WTC11 (cell line): ENCODE data around the gene TACC2. TPM values are rescaled to one million over a fixed set of nuclear protein-coding genes. Genes with fewer than 3 reads are reported as not detected.

Experiments
- ATAC-seq: fragments of 200-7000 bp; cut with Tn5 transposase; 2 replicates; pipeline ENCODE4 v1.10.0; 2021; ENCODE audit warnings: mild to moderate bottlenecking, moderate library complexity
- CTCF ChIA-PET: fragments of 300-600 bp; sonication (Branson Sonifier 250); formaldehyde crosslinking; loops from one replicate; lab custom pipeline; 2021; ENCODE audit warnings: antibody characterized with exemption; lab: Charles Lee
- POLR2A ChIA-PET: fragments of 350-600 bp; sonication (Branson Sonifier 250); formaldehyde crosslinking; loops from one replicate; lab custom pipeline; 2021; ENCODE audit warnings: antibody characterized with exemption; lab: Charles Lee
- DNase-seq: peaks from one replicate; pipeline ENCODE4 v3.0.0; 2021; ENCODE audit warnings: low spot score
- H3K27ac Mint-ChIP-seq: 2 replicates; pipeline ENCODE4 v1.8.0; 2021; ENCODE audit warnings: mixed read lengths
- H3K27me3 Mint-ChIP-seq: 2 replicates; pipeline ENCODE4 v1.8.0; 2021; ENCODE audit warnings: low read depth, mild to moderate bottlenecking, moderate library complexity, mixed read lengths
- H3K36me3 Mint-ChIP-seq: 2 replicates; pipeline ENCODE4 v1.8.0; 2021; ENCODE audit warnings: mixed read lengths
- H3K4me1 Mint-ChIP-seq: 2 replicates; pipeline ENCODE4 v1.8.0; 2022; ENCODE audit warnings: mixed read lengths
- H3K4me3 Mint-ChIP-seq: 2 replicates; pipeline ENCODE4 v1.8.0; 2021; ENCODE audit warnings: mild to moderate bottlenecking, moderate library complexity, mixed read lengths
- H3K9me3 Mint-ChIP-seq: 2 replicates; pipeline ENCODE4 v1.8.0; 2021; ENCODE audit warnings: mixed read lengths
- FOXK1 ChIP-seq: sonication (generic); formaldehyde crosslinking; IDR thresholded peaks from 2 replicates; pipeline ENCODE4 v1.8.0; 2022; ENCODE audit warnings: mild to moderate bottlenecking, moderate library complexity, missing genetic modification reagents
- HMGA2 ChIP-seq: fragments of 250-450 bp; sonication (Bioruptor Pico); IDR thresholded peaks from 2 replicates; pipeline ENCODE4 v1.4.0; 2021; ENCODE audit warnings: mild to moderate bottlenecking, moderate library complexity
- NFATC4 ChIP-seq: fragments of 250-450 bp; sonication (Bioruptor Pico); IDR thresholded peaks from 2 replicates; pipeline ENCODE4 v1.9.0; 2021; ENCODE audit warnings: mild to moderate bottlenecking
- NFYB ChIP-seq: sonication (generic); formaldehyde crosslinking; conservative IDR thresholded peaks from 2 replicates; pipeline ENCODE4 v1.8.0; 2022; ENCODE audit warnings: low read depth, missing genetic modification reagents
- NR3C1 ChIP-seq: sonication (generic); formaldehyde crosslinking; conservative IDR thresholded peaks from 2 replicates; pipeline ENCODE4 v1.8.1; 2023; ENCODE audit warnings: low read depth, mild to moderate bottlenecking, missing genetic modification reagents
- SP1 ChIP-seq: sonication (generic); formaldehyde crosslinking; conservative IDR thresholded peaks from 2 replicates; pipeline ENCODE4 v1.8.1; 2022; ENCODE audit warnings: missing genetic modification reagents
- TEAD4 ChIP-seq: sonication (generic); formaldehyde crosslinking; IDR thresholded peaks from 2 replicates; pipeline ENCODE4 v1.8.0; 2022; ENCODE audit warnings: mild to moderate bottlenecking, missing genetic modification reagents
- ZBTB21 ChIP-seq: sonication (generic); formaldehyde crosslinking; IDR thresholded peaks from 2 replicates; pipeline ENCODE4 v1.8.1; 2023; ENCODE audit warnings: mild to moderate bottlenecking, missing genetic modification reagents, borderline replicate concordance
- ZNF121 ChIP-seq: sonication (generic); formaldehyde crosslinking; IDR thresholded peaks from 2 replicates; pipeline ENCODE4 v1.8.0; 2023; ENCODE audit warnings: missing genetic modification reagents
- ZNF263 ChIP-seq: sonication (generic); formaldehyde crosslinking; IDR thresholded peaks from 2 replicates; pipeline ENCODE4 v1.8.1; 2022; ENCODE audit warnings: low read depth, mild to moderate bottlenecking, moderate library complexity, missing genetic modification reagents
- ZNF317 ChIP-seq: sonication (generic); formaldehyde crosslinking; IDR thresholded peaks from 2 replicates; pipeline ENCODE4 v1.8.1; 2023; ENCODE audit warnings: low read depth, mild to moderate bottlenecking, moderate library complexity, missing genetic modification reagents, borderline replicate concordance
- ZNF396 ChIP-seq: fragments of 250-450 bp; sonication (Bioruptor Pico); IDR thresholded peaks from 2 replicates; pipeline ENCODE4 v1.8.0; 2021; ENCODE audit warnings: mild to moderate bottlenecking, moderate library complexity, borderline replicate concordance
- ZNF416 ChIP-seq: fragments of 250-450 bp; sonication (Bioruptor Pico); IDR thresholded peaks from 2 replicates; pipeline ENCODE4 v1.9.0; 2021; ENCODE audit warnings: mild to moderate bottlenecking, inconsistent platforms
- ZNF423 ChIP-seq: fragments of 250-450 bp; sonication (Bioruptor Pico); IDR thresholded peaks from 2 replicates; pipeline ENCODE4 v2.1.2; 2022; ENCODE audit warnings: mild to moderate bottlenecking, moderate library complexity
- total RNA-seq: library from RNA; stranded (reverse); gene quantifications from 3 replicates; pipeline ENCODE4 v1.2.3, GENCODE V29; 2021
- TF ChIP-seq, protein P1 (sequence below): fragments of 250-450 bp; sonication (Bioruptor Pico); IDR thresholded peaks from 2 replicates; pipeline ENCODE4 v1.9.0; 2021; ENCODE audit warnings: moderate library complexity, mild to moderate bottlenecking, inconsistent platforms, borderline replicate concordance
- TF ChIP-seq, protein P2 (sequence below): sonication (generic); formaldehyde crosslinking; IDR thresholded peaks from 2 replicates; pipeline ENCODE4 v1.8.1; 2023; ENCODE audit warnings: mild to moderate bottlenecking, missing genetic modification reagents, moderate library complexity
- TF ChIP-seq, protein P3 (sequence below): sonication (generic); formaldehyde crosslinking; IDR thresholded peaks from 2 replicates; pipeline ENCODE4 v1.8.0; 2022; ENCODE audit warnings: mild to moderate bottlenecking, missing genetic modification reagents
- TF ChIP-seq, protein P4 (sequence below): sonication (generic); formaldehyde crosslinking; IDR thresholded peaks from 2 replicates; pipeline ENCODE4 v1.8.0; 2022; ENCODE audit warnings: missing genetic modification reagents
- TF ChIP-seq, protein P5 (sequence below): fragments of 250-450 bp; sonication (Bioruptor Pico); conservative IDR thresholded peaks from 2 replicates; pipeline ENCODE4 v1.9.0; 2021; ENCODE audit warnings: mild to moderate bottlenecking
- TF ChIP-seq, protein P6 (sequence below): sonication (generic); formaldehyde crosslinking; IDR thresholded peaks from 2 replicates; pipeline ENCODE4 v1.8.0; 2022; ENCODE audit warnings: mild to moderate bottlenecking, missing genetic modification reagents
- TF ChIP-seq, protein P7 (sequence below): fragments of 250-450 bp; sonication (Bioruptor Pico); IDR thresholded peaks from 2 replicates; pipeline ENCODE4 v1.9.0; 2021; ENCODE audit warnings: mild to moderate bottlenecking

The TACC2 gene
- total RNA-seq, 1 experiment from 2014 or later: 28.9 TPM

DNA sequence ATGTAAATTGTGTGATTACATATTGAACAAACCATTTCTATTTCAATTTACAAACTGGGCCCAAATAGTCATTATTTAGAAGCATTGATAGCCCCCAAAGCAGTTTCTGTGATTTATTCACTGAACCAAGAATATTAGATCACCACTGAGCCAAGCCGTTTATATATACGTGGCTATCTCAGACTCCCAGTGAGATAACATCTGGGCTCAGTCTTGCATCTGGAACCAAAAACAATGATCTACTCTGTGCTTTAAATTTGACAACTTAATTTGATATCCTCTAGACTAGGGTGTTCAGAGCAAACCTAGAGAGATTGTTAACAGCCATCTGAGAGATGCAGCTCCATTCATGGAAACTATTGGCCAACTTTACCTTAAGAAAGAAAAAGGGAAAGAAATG, 240.7 kb downstream of the TACC2 start (continued):
- TF ChIP-seq, protein P1, sequence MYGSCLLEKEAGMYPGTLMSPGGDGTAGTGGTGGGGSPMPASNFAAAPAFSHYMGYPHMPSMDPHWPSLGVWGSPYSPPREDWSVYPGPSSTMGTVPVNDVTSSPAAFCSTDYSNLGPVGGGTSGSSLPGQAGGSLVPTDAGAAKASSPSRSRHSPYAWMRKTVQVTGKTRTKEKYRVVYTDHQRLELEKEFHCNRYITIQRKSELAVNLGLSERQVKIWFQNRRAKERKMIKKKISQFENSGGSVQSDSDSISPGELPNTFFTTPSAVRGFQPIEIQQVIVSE (CRISPR knock-in tag): no peak
- TF ChIP-seq, protein P2, sequence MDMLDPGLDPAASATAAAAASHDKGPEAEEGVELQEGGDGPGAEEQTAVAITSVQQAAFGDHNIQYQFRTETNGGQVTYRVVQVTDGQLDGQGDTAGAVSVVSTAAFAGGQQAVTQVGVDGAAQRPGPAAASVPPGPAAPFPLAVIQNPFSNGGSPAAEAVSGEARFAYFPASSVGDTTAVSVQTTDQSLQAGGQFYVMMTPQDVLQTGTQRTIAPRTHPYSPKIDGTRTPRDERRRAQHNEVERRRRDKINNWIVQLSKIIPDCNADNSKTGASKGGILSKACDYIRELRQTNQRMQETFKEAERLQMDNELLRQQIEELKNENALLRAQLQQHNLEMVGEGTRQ (CRISPR knock-in tag): no peak
- TF ChIP-seq NFATC4 (no peak), SP1 (no peak), HMGA2 (CRISPR knock-in tag) (no peak)

DNA sequence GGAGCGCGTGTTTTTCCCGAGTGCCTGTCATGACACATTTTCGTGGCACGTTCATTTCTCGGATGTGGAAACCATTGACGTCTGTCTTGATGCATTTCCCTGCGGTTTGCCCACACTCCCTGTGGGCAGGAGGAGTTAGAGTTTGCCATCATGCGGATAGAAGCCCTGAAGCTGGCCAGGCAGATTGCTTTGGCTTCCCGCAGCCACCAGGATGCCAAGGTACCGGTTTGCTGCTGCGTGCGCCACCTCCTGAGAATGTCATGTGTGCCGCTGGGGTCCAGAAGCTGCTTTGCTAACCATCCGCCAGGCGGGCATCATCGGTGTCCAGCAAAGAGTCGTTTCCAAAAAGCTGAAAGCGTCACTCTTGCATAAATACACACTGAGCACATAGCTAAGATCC, 241.3 kb downstream of the TACC2 start:
- TF ChIP-seq, protein P3, sequence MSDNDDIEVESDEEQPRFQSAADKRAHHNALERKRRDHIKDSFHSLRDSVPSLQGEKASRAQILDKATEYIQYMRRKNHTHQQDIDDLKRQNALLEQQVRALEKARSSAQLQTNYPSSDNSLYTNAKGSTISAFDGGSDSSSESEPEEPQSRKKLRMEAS (CRISPR knock-in tag): no peak
- TF ChIP-seq NR3C1 (CRISPR knock-in tag) (no peak), TEAD4 (CRISPR knock-in tag) (no peak), ZNF317 (CRISPR knock-in tag) (no peak), ZNF263 (CRISPR knock-in tag) (no peak), FOXK1 (CRISPR knock-in tag) (no peak), ZNF416 (CRISPR knock-in tag) (no peak), ZNF396 (no peak)
- TF ChIP-seq, protein P4, sequence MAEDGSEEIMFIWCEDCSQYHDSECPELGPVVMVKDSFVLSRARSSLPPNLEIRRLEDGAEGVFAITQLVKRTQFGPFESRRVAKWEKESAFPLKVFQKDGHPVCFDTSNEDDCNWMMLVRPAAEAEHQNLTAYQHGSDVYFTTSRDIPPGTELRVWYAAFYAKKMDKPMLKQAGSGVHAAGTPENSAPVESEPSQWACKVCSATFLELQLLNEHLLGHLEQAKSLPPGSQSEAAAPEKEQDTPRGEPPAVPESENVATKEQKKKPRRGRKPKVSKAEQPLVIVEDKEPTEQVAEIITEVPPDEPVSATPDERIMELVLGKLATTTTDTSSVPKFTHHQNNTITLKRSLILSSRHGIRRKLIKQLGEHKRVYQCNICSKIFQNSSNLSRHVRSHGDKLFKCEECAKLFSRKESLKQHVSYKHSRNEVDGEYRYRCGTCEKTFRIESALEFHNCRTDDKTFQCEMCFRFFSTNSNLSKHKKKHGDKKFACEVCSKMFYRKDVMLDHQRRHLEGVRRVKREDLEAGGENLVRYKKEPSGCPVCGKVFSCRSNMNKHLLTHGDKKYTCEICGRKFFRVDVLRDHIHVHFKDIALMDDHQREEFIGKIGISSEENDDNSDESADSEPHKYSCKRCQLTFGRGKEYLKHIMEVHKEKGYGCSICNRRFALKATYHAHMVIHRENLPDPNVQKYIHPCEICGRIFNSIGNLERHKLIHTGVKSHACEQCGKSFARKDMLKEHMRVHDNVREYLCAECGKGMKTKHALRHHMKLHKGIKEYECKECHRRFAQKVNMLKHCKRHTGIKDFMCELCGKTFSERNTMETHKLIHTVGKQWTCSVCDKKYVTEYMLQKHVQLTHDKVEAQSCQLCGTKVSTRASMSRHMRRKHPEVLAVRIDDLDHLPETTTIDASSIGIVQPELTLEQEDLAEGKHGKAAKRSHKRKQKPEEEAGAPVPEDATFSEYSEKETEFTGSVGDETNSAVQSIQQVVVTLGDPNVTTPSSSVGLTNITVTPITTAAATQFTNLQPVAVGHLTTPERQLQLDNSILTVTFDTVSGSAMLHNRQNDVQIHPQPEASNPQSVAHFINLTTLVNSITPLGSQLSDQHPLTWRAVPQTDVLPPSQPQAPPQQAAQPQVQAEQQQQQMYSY: no peak
- TF ChIP-seq, protein P5, sequence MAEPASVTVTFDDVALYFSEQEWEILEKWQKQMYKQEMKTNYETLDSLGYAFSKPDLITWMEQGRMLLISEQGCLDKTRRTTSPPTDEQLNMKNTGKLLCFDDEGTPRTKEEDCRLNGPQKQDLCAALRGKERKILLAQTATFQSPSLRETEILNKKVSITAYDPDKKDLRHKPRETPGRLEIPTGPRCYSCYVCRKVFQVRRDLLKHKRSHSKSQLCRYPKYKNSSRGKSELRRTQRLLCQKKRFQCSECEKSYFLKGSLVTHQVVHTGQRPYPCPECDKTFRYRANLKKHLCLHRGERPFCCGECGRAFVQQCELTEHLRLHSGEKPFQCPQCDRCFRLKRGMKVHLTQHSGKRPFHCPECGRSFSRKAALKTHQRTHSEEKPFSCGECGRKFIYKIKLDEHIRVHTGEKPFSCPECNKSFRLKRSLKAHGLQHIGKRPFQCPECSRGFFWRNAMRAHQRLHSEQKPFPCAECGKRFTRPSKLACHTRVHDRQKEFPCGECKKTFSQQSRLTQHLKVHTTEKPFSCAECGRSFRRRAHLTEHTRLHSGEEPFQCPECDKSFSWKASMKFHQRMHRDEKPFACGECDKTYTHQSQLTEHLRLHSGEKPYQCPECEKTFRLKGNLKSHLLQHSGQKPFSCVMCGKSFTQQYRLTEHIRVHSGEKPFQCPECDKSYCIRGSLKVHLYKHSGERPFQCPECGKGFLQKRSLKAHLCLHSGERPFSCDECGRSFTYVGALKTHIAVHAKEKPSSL (CRISPR knock-in tag): no peak
- TF ChIP-seq, protein P6, sequence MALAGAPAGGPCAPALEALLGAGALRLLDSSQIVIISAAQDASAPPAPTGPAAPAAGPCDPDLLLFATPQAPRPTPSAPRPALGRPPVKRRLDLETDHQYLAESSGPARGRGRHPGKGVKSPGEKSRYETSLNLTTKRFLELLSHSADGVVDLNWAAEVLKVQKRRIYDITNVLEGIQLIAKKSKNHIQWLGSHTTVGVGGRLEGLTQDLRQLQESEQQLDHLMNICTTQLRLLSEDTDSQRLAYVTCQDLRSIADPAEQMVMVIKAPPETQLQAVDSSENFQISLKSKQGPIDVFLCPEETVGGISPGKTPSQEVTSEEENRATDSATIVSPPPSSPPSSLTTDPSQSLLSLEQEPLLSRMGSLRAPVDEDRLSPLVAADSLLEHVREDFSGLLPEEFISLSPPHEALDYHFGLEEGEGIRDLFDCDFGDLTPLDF (CRISPR knock-in tag): no peak
- Mint-ChIP-seq H3K4me1 (no peaks in the 10 kb centered on the region), H3K4me3 (no peak overlapping the region), H3K27ac (no peak overlapping the region), H3K27me3 (no peaks in the 10 kb centered on the region), H3K9me3 (no peaks in the 10 kb centered on the region), H3K36me3 (peaks cover 48% of the 10 kb centered on the region)
- no peak for DNase-seq
- ChIA-PET POLR2A (no interaction called here), CTCF (no interaction called here)
- no peak for ATAC-seq

DNA sequence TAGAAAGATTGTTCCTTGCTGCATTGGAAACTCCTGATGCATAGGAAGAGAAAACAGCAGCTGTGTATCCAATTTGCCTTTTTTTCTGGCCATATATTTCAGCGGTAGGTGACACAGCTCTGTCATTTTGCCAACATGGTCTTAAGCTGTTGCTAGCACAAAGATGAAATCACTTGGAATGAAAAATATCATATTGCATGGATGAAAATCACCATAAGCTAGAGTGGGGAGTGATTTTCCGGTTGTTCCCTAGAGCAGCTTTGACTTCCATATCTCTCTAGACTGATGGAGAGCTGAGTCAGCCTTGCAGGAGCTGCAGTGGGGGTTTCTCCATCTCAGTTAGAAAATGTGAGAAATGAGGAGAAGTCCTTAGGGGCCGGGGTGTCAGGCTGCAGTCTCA, 243.8 kb downstream of the TACC2 start:
- ChIA-PET CTCF (interaction anchor here (0.7 kb wide), 1 partner anchor 181 kb away, joined by 3 read pairs; no protein-coding TSS in a partner anchor), POLR2A (no interaction called here)
- Mint-ChIP-seq H3K4me3 (no peak overlapping the region), H3K36me3 (peaks cover 33% of the 10 kb centered on the region), H3K27me3 (no peaks in the 10 kb centered on the region), H3K9me3 (no peaks in the 10 kb centered on the region), H3K27ac (0 out of 2 replicates have a peak overlapping the region, but pooled peaks have one; percentile 15), H3K4me1 (no peaks in the 10 kb centered on the region)
- DNase-seq (no peak), ATAC-seq (no peak)
- TF ChIP-seq, protein P7, sequence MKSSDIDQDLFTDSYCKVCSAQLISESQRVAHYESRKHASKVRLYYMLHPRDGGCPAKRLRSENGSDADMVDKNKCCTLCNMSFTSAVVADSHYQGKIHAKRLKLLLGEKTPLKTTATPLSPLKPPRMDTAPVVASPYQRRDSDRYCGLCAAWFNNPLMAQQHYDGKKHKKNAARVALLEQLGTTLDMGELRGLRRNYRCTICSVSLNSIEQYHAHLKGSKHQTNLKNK: no peak
- TF ChIP-seq ZNF121 (CRISPR knock-in tag) (no peak), ZNF423 (CRISPR knock-in tag) (no peak), ZBTB21 (CRISPR knock-in tag) (no peak), NFYB (CRISPR knock-in tag) (no peak), NFATC4 (no peak)
